H9 (cell line): ENCODE results near the gene KIAA1958. TPM values are rescaled to one million over a fixed set of nuclear protein-coding genes. Genes with fewer than 3 reads are reported as not detected.

Source experiments
- DNase-seq: peaks from one replicate; pipeline ENCODE4 v3.0.0-alpha.2; 2017
- H2AFZ ChIP-seq: one replicate; pipeline ENCODE4 v1.6.1; 2013; ENCODE audit warnings: mild to moderate bottlenecking, low read length, control low read depth, moderate library complexity
- H2AK5ac ChIP-seq: 2 replicates; pipeline ENCODE4 v1.6.1; 2013; ENCODE audit warnings: low read length, control low read depth, mixed read lengths; ENCODE audit not compliant: insufficient read length
- H2BK120ac ChIP-seq: one replicate; pipeline ENCODE4 v1.6.1; 2013; ENCODE audit warnings: low read depth, mild to moderate bottlenecking, low read length, control low read depth, inconsistent platforms; ENCODE audit not compliant: poor library complexity, severe bottlenecking
- H2BK12ac ChIP-seq: 2 replicates; pipeline ENCODE4 v1.6.1; 2013; ENCODE audit warnings: low read length, control low read depth, mixed read lengths, low read depth; ENCODE audit not compliant: insufficient read length
- H2BK15ac ChIP-seq: 2 replicates; pipeline ENCODE4 v1.6.1; 2013; ENCODE audit warnings: low read depth, low read length, control low read depth
- H2BK20ac ChIP-seq: one replicate; pipeline ENCODE4 v1.6.1; 2013; ENCODE audit warnings: low read depth, mild to moderate bottlenecking, low read length, control low read depth, inconsistent platforms; ENCODE audit not compliant: poor library complexity, severe bottlenecking
- H2BK5ac ChIP-seq: 2 replicates; pipeline ENCODE4 v1.6.1; 2013; ENCODE audit warnings: low read length, control low read depth, mixed read lengths; ENCODE audit not compliant: insufficient read length
- H3K14ac ChIP-seq: 2 replicates; pipeline ENCODE4 v1.6.1; 2013; ENCODE audit warnings: low read length, control low read depth; ENCODE audit not compliant: insufficient read depth
- H3K18ac ChIP-seq: 2 replicates; pipeline ENCODE4 v1.6.1; 2013; ENCODE audit warnings: low read depth, mild to moderate bottlenecking, mixed read lengths, low read length, control low read depth; ENCODE audit not compliant: insufficient read length
- H3K23ac ChIP-seq: 2 replicates; pipeline ENCODE4 v1.6.1; 2013; ENCODE audit warnings: low read length, control low read depth, mixed read lengths, low read depth; ENCODE audit not compliant: insufficient read length
- H3K23me2 ChIP-seq: 2 replicates; pipeline ENCODE4 v1.6.1; 2013; ENCODE audit warnings: low read depth, mild to moderate bottlenecking, mixed read lengths, low read length, control low read depth; ENCODE audit not compliant: insufficient read length, poor library complexity, severe bottlenecking
- H3K27ac ChIP-seq: 2 replicates; pipeline ENCODE4 v1.5.1; 2013; ENCODE audit warnings: low read length, control low read depth, mixed read lengths, low read depth; ENCODE audit not compliant: insufficient read length
- H3K27me3 ChIP-seq: 2 replicates; pipeline ENCODE4 v1.6.1; 2013; ENCODE audit warnings: low read length, control low read depth, inconsistent platforms; ENCODE audit not compliant: insufficient read depth
- H3K4ac ChIP-seq: 2 replicates; pipeline ENCODE4 v1.6.1; 2013; ENCODE audit warnings: low read depth, mild to moderate bottlenecking, control low read depth, inconsistent platforms, low read length, moderate library complexity
- H3K4me1 ChIP-seq: 2 replicates; pipeline ENCODE4 v1.6.1; 2013; ENCODE audit warnings: low read length, control low read depth, inconsistent platforms; ENCODE audit not compliant: insufficient read depth
- H3K4me2 ChIP-seq: 2 replicates; pipeline ENCODE4 v1.6.1; 2013; ENCODE audit warnings: low read length, control low read depth, mixed read lengths; ENCODE audit not compliant: insufficient read length, insufficient read depth
- H3K56ac ChIP-seq: 2 replicates; pipeline ENCODE4 v1.6.1; 2013; ENCODE audit warnings: low read depth, mild to moderate bottlenecking, mixed read lengths, low read length, control low read depth; ENCODE audit not compliant: insufficient read length
- H3K79me1 ChIP-seq: 2 replicates; pipeline ENCODE4 v1.6.1; 2013; ENCODE audit warnings: low read depth, mild to moderate bottlenecking, moderate library complexity, low read length, control low read depth, inconsistent platforms; ENCODE audit not compliant: insufficient read depth, poor library complexity, severe bottlenecking
- H3K79me2 ChIP-seq: 2 replicates; pipeline ENCODE4 v1.6.1; 2013; ENCODE audit warnings: low read length, control low read depth, inconsistent platforms; ENCODE audit not compliant: insufficient read depth
- H3K9ac ChIP-seq: 2 replicates; pipeline ENCODE4 v1.6.1; 2013; ENCODE audit warnings: low read length, control low read depth, mixed read lengths; ENCODE audit not compliant: insufficient read length; ENCODE audit errors: extremely low read depth
- H3K9me3 ChIP-seq: one replicate; pipeline ENCODE4 v1.6.1; 2013; ENCODE audit warnings: low read depth, low read length, inconsistent platforms; ENCODE audit not compliant: control insufficient read depth
- H3T11ph ChIP-seq: one replicate; pipeline ENCODE4 v1.6.1; 2013; ENCODE audit warnings: mild to moderate bottlenecking, low read length, control low read depth, inconsistent platforms
- H4K20me1 ChIP-seq: one replicate; pipeline ENCODE4 v1.6.1; 2013; ENCODE audit not compliant: control insufficient read depth, insufficient read length, insufficient read depth
- H4K5ac ChIP-seq: 2 replicates; pipeline ENCODE4 v1.6.1; 2013; ENCODE audit warnings: low read depth, mild to moderate bottlenecking, mixed read lengths, low read length, control low read depth; ENCODE audit not compliant: insufficient read length
- H4K8ac ChIP-seq: replicated peaks from 2 replicates; pipeline ENCODE4 v1.6.1; 2013; ENCODE audit warnings: low read length, control low read depth, mixed read lengths, low read depth; ENCODE audit not compliant: insufficient read length
- H4K91ac ChIP-seq: 2 replicates; pipeline ENCODE4 v1.6.1; 2013; ENCODE audit warnings: low read depth, mild to moderate bottlenecking, moderate library complexity, mixed read lengths, low read length, control low read depth; ENCODE audit not compliant: insufficient read length
- H3K27ac Mint-ChIP-seq, 3 experiments: 2 replicates in 2 of 3; 3 replicates in 1 of 3; pipeline ENCODE4 v1.8.0; 2020 to 2021; ENCODE audit warnings: mixed read lengths in 3 of 3, mild to moderate bottlenecking in 1 of 3, moderate library complexity in 1 of 3
- H3K27me3 Mint-ChIP-seq: 2 replicates; pipeline ENCODE4 v1.8.0; 2021; ENCODE audit warnings: low read depth, mild to moderate bottlenecking, moderate library complexity, mixed read lengths
- H3K36me3 Mint-ChIP-seq, 3 experiments: 2 replicates in 2 of 3; 3 replicates in 1 of 3; pipeline ENCODE4 v1.8.0; 2020 to 2021; ENCODE audit warnings: low read depth in 3 of 3, mixed read lengths in 3 of 3; ENCODE audit not compliant: insufficient read depth in 1 of 3
- H3K4me1 Mint-ChIP-seq, 2 experiments: 2 replicates each; pipeline ENCODE4 v1.8.0; 2020; ENCODE audit warnings: mixed read lengths in 2 of 2
- H3K4me3 Mint-ChIP-seq, 2 experiments: 2 replicates in 1 of 2; 3 replicates in 1 of 2; pipeline ENCODE4 v1.8.0; 2020 to 2021; ENCODE audit warnings: mild to moderate bottlenecking in 2 of 2, mixed read lengths in 2 of 2, moderate library complexity in 1 of 2
- H3K9me3 Mint-ChIP-seq, 2 experiments: 2 replicates in 1 of 2; 3 replicates in 1 of 2; pipeline ENCODE4 v1.8.0; 2020; ENCODE audit warnings: mild to moderate bottlenecking in 2 of 2, mixed read lengths in 2 of 2, moderate library complexity in 1 of 2
- CTCF ChIP-seq: fragments of 200-600 bp; sonication (generic); conservative IDR thresholded peaks from 3 replicates; pipeline ENCODE4 v1.8.0; 2021; ENCODE audit warnings: antibody characterized with exemption, mild to moderate bottlenecking
- WGBS: extraction: QIAGEN DNeasy Blood & Tissue Kit; methylation state at CpG from one replicate; pipeline ENCODE4 v1.1.7; 2013; ENCODE audit warnings: missing lambda C conversion rate, low lambda C conversion rate, mixed read lengths; ENCODE audit not compliant: insufficient read length; ENCODE audit errors: extremely low coverage; 5-methylcytosine and 5-hydroxymethylcytosine counted together
- total RNA-seq: library from RNA; stranded (reverse); gene quantifications from 2 replicates; pipeline ENCODE4 v1.2.1, GENCODE V29; 2021

The KIAA1958 gene
- total RNA-seq, 1 experiment from 2014 or later: 34.0 TPM

GRCh38 chr9:112437406-112437805, 49.2 kb upstream of the KIAA1958 start:
- H3K4ac ChIP-seq: no peak overlapping the region
- H4K20me1 ChIP-seq: no peaks in the 10 kb centered on the region
- Mint-ChIP-seq H3K36me3 (peaks cover 0 to 4% (median 4%) of the 10 kb centered on the region in 3 experiments; a peak in 4 of 7 replicates), H3K27me3 (no peaks in the 10 kb centered on the region), H3K27ac (no peak overlapping the region; a peak in 1 of 7 replicates), H3K4me3 (no peak overlapping the region), H3K9me3 (no peaks in the 10 kb centered on the region), H3K4me1 (no peaks in the 10 kb centered on the region)
- H3K23me2 ChIP-seq: no peaks in the 10 kb centered on the region
- H3K9me3 ChIP-seq: no peaks in the 10 kb centered on the region
- no peak overlapping the region for H3T11ph ChIP-seq
- no peaks in the 10 kb centered on the region for H3K79me1 ChIP-seq
- no peaks in the 10 kb centered on the region for H3K79me2 ChIP-seq
- H3K56ac ChIP-seq: no peak overlapping the region
- no peak overlapping the region for H3K14ac ChIP-seq
- H2AFZ ChIP-seq: no peak overlapping the region
- H4K8ac ChIP-seq: no peak overlapping the region
- no peak overlapping the region for H3K18ac ChIP-seq
- DNase-seq: no peak
- TF ChIP-seq CTCF: no peak
- H2BK120ac ChIP-seq: no peak overlapping the region
- H3K4me2 ChIP-seq: no peak overlapping the region
- H4K5ac ChIP-seq: no peak overlapping the region
- H2BK12ac ChIP-seq: no peak overlapping the region
- H2BK5ac ChIP-seq: no peak overlapping the region
- no peak overlapping the region for H3K23ac ChIP-seq
- no peak overlapping the region for H3K27ac ChIP-seq
- no peak overlapping the region for H2BK20ac ChIP-seq
- H3K27me3 ChIP-seq: no peaks in the 10 kb centered on the region
- H3K4me1 ChIP-seq: no peaks in the 10 kb centered on the region
- WGBS: no CpG with 5 or more reads among the region's 2 CpGs
- H2BK15ac ChIP-seq: no peak overlapping the region
- no peak overlapping the region for H3K9ac ChIP-seq
- no peak overlapping the region for H2AK5ac ChIP-seq
- H4K91ac ChIP-seq: no peak overlapping the region
